ENCODE measurements around the gene GIMAP6.
"Not testable (repeated sequence)": the region's sequence is repeated elsewhere in the genome, so short reads cannot be mapped to it uniquely, and the experiment has no call there.

GIMAP6 gene

GRCh38 chr7:150580638-150581394, 51.4 kb downstream of the GIMAP6 start:
- no peak for DNase-seq

DNA sequence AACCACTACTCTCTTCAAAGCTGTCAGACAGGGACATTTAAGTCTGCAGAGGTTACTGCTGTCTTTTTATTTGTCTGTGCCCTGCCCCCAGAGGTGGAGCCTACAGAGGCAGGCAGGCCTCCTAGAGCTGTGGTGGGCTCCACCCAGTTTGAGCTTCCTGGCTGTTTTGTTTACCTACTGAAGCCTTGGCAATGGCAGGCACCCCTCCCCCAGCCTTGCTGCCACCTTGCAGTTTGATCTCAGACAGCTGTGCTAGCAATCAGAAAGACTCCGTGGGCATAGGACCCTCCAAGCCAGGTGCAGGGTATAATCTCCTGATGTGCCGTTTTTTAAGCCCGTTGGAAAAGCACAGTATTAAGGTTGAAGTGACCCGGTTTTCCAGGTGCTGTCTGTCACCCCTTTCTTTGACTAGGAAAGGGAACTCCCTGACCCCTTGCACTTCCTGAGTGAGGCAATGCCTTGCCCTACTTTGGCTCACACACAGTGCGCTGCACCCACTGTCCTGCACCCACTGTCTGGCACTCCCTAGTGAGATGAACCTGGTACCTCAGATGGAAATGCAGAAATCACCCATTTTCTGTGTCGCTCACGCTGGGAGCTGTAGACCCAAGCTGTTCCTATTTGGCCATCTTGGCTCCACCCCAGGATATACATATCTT, 52.1 kb downstream of the GIMAP6 start:
- not testable (repeated sequence) for DNase-seq

Measured in T1000 (cell line).